DOHH2 (cell line): ENCODE data around the gene CLDN15.

ENCODE experiments used
- H3F3A ChIP-seq: fragments of 200-600 bp; sonication (generic), shearing (Covaris generic); 2 replicates; pipeline ENCODE4 v1.6.0; 2016; ENCODE audit warnings: antibody characterized with exemption, mild to moderate bottlenecking; ENCODE audit not compliant: control insufficient read depth, insufficient read depth
- H3K27ac ChIP-seq: fragments of 200-600 bp; sonication (generic); 2 replicates; pipeline ENCODE4 v1.5.1; 2014; ENCODE audit warnings: low read depth, mild to moderate bottlenecking, low read length, moderate library complexity
- H3K27me3 ChIP-seq: fragments of 200-600 bp; sonication (generic); 2 replicates; pipeline ENCODE4 v1.6.1; 2014; ENCODE audit warnings: mild to moderate bottlenecking, low read length, mixed read lengths; ENCODE audit not compliant: control insufficient read depth
- H3K36me3 ChIP-seq: fragments of 200-600 bp; sonication (generic); 2 replicates; pipeline ENCODE4 v1.6.1; 2014; ENCODE audit warnings: mild to moderate bottlenecking, low read length, moderate library complexity, mixed read lengths; ENCODE audit not compliant: control insufficient read depth
- H3K4me1 ChIP-seq: fragments of 200-600 bp; sonication (generic); 2 replicates; pipeline ENCODE4 v1.6.1; 2014; ENCODE audit warnings: mild to moderate bottlenecking, low read length, mixed read lengths; ENCODE audit not compliant: control insufficient read depth
- H3K4me2 ChIP-seq: fragments of 200-600 bp; sonication (generic); 2 replicates; pipeline ENCODE4 v1.6.0; 2014; ENCODE audit warnings: mild to moderate bottlenecking, low read length, moderate library complexity
- H3K4me3 ChIP-seq: fragments of 200-600 bp; sonication (generic); 2 replicates; pipeline ENCODE4 v1.5.1; 2014; ENCODE audit warnings: mild to moderate bottlenecking, low read length, mixed read lengths
- H3K79me2 ChIP-seq: fragments of 200-600 bp; sonication (generic); 2 replicates; pipeline ENCODE4 v1.6.1; 2014; ENCODE audit warnings: mild to moderate bottlenecking, low read length, mixed read lengths; ENCODE audit not compliant: control insufficient read depth
- H3K9me2 ChIP-seq: fragments of 200-600 bp; sonication (generic); replicated peaks from 2 replicates; pipeline ENCODE4 v1.6.1; 2014; ENCODE audit warnings: mild to moderate bottlenecking, low read length, mixed read lengths; ENCODE audit not compliant: control insufficient read depth
- H3K9me3 ChIP-seq: fragments of 200-600 bp; sonication (generic); 2 replicates; pipeline ENCODE4 v1.6.1; 2014; ENCODE audit warnings: antibody characterized with exemption, low read length, mixed read lengths; ENCODE audit not compliant: control insufficient read depth, insufficient read depth
- H4K20me1 ChIP-seq: fragments of 200-600 bp; sonication (generic); 2 replicates; pipeline ENCODE4 v1.6.0; 2014; ENCODE audit warnings: low read depth, mild to moderate bottlenecking, antibody characterized with exemption, low read length, moderate library complexity; ENCODE audit not compliant: control insufficient read depth, insufficient read depth
- CTCF ChIP-seq: fragments of 200-600 bp; sonication (generic); IDR thresholded peaks from one replicate; pipeline ENCODE4 v1.5.1; 2014; ENCODE audit warnings: antibody characterized with exemption, mild to moderate bottlenecking, low read depth, low read length; ENCODE audit not compliant: poor library complexity, severe bottlenecking
- EZH2phosphoT487 ChIP-seq: fragments of 200-600 bp; sonication (generic); IDR thresholded peaks from 2 replicates; pipeline ENCODE4 v1.6.1; 2017; ENCODE audit warnings: borderline replicate concordance, mild to moderate bottlenecking, antibody characterized with exemption, low read length, moderate library complexity, mixed read lengths

Gene CLDN15

GRCh38 chr7:101233907-101234547, 3.6 kb downstream of the CLDN15 start:
- Histone ChIP-seq H3K9me3 (no peaks in the 10 kb centered on the region), H3K79me2 (no peaks in the 10 kb centered on the region), H3K9me2 (no peaks in the 10 kb centered on the region), H3F3A (no peaks in the 10 kb centered on the region), H3K4me1 (no peaks in the 10 kb centered on the region), H3K27me3 (no peaks in the 10 kb centered on the region), H3K27ac (no peak overlapping the region), H3K4me3 (no peak overlapping the region), H4K20me1 (0 out of 2 replicates have a peak, but pooled peaks cover 4% of the 10 kb centered on the region), H3K36me3 (peaks cover 27% of the 10 kb centered on the region), H3K4me2 (no peak overlapping the region)
- TF ChIP-seq CTCF (no peak), EZH2phosphoT487 (no peak)

GRCh38 chr7:101232141-101232850, 5.3 kb downstream of the CLDN15 start:
- Histone ChIP-seq H3K4me2 (no peak overlapping the region), H3K4me1 (no peaks in the 10 kb centered on the region), H4K20me1 (0 out of 2 replicates have a peak, but pooled peaks cover 4% of the 10 kb centered on the region), H3K27me3 (no peaks in the 10 kb centered on the region), H3K36me3 (peaks cover 10% of the 10 kb centered on the region; the same call in 1 of the 2 replicates), H3K9me2 (no peaks in the 10 kb centered on the region), H3K27ac (no peak overlapping the region), H3K4me3 (no peak overlapping the region), H3F3A (no peaks in the 10 kb centered on the region), H3K9me3 (no peaks in the 10 kb centered on the region), H3K79me2 (no peaks in the 10 kb centered on the region)
- TF ChIP-seq CTCF (no peak), EZH2phosphoT487 (no peak)

- no peak for TF ChIP-seq CTCF
- no peak for TF ChIP-seq EZH2phosphoT487
- Histone ChIP-seq H3K27me3 (no peaks in the 10 kb centered on the region), H4K20me1 (0 out of 2 replicates have a peak, but pooled peaks cover 4% of the 10 kb centered on the region), H3F3A (no peaks in the 10 kb centered on the region), H3K9me2 (no peaks in the 10 kb centered on the region), H3K9me3 (no peaks in the 10 kb centered on the region), H3K79me2 (no peaks in the 10 kb centered on the region), H3K36me3 (peaks cover 4% of the 10 kb centered on the region; the same call in 1 of the 2 replicates), H3K4me2 (no peak overlapping the region), H3K4me3 (no peak overlapping the region), H3K4me1 (no peaks in the 10 kb centered on the region), H3K27ac (no peak overlapping the region)
Observed at GRCh38 chr7:101231644-101232043, 6.0 kb downstream of the CLDN15 start.
